H1 (cell line): Measurements from ENCODE around the gene SLC12A5. TPM values are rescaled to one million over a fixed set of nuclear protein-coding genes. Genes with fewer than 3 reads are reported as not detected.

ENCODE experiments used
- CTCF ChIA-PET: fragments of 300-600 bp; sonication (Branson Sonifier 250); formaldehyde crosslinking; loops from one replicate; lab custom pipeline; 2021; ENCODE audit not compliant: partially characterized antibody; lab: Charles Lee
- POLR2A ChIA-PET: fragments of 300-600 bp; sonication (Branson Sonifier 250); formaldehyde crosslinking; loops from one replicate; lab custom pipeline; 2021; ENCODE audit warnings: inconsistent platforms; ENCODE audit not compliant: partially characterized antibody; lab: Charles Lee
- DNase-seq, 2 experiments: peaks; one replicate each; pipeline versions ENCODE4 v3.0.0 to v3.0.0-alpha.2; 2010 to 2022; ENCODE audit warnings: low spot score in 2 of 2, low read depth in 1 of 2, mixed read lengths in 1 of 2
- FAIRE-seq: peaks from 2 replicates; lab custom pipeline; 2011; peaks lifted over from hg19 to GRCh38; lab: Jason Lieb, UNC
- H2AFZ ChIP-seq: 2 replicates; pipeline ENCODE4 v1.8.1; 2012; ENCODE audit warnings: low read length, inconsistent platforms
- H2AK5ac ChIP-seq: 2 replicates; pipeline ENCODE4 v1.6.1; 2013; ENCODE audit warnings: low read depth, low read length
- H2BK120ac ChIP-seq: replicated peaks from 2 replicates; pipeline ENCODE3; 2013; ENCODE audit warnings: low read depth, low read length, inconsistent platforms
- H2BK12ac ChIP-seq: 2 replicates; pipeline ENCODE4 v1.6.1; 2013; ENCODE audit warnings: low read depth, low read length
- H2BK15ac ChIP-seq: 2 replicates; pipeline ENCODE4 v1.6.1; 2013; ENCODE audit warnings: low read length
- H2BK20ac ChIP-seq: 2 replicates; pipeline ENCODE4 v1.6.1; 2013; ENCODE audit warnings: low read length
- H2BK5ac ChIP-seq: 2 replicates; pipeline ENCODE4 v1.6.1; 2013; ENCODE audit warnings: low read depth, low read length
- H3K14ac ChIP-seq: 2 replicates; pipeline ENCODE4 v1.6.1; 2013; ENCODE audit warnings: inconsistent platforms; ENCODE audit not compliant: insufficient read length
- H3K18ac ChIP-seq: 2 replicates; pipeline ENCODE4 v1.6.1; 2013; ENCODE audit warnings: low read length; ENCODE audit errors: extremely low read depth
- H3K23ac ChIP-seq: 2 replicates; pipeline ENCODE4 v1.6.1; 2013; ENCODE audit warnings: inconsistent platforms; ENCODE audit not compliant: insufficient read length
- H3K23me2 ChIP-seq: 2 replicates; pipeline ENCODE4 v1.6.1; 2013; ENCODE audit warnings: low read depth, low read length
- H3K27ac ChIP-seq: 2 replicates; pipeline ENCODE4 v1.6.1; 2011; ENCODE audit warnings: low read depth, low read length, inconsistent platforms
- H3K27me3 ChIP-seq, 4 experiments: replicated peaks in 1 of 4; 1 replicate in 1 of 4; 2 replicates in 3 of 4; pipeline versions ENCODE4 v1.6.1 to v1.8.1; 2011 to 2013; ENCODE audit warnings: low read length in 3 of 4, mild to moderate bottlenecking in 3 of 4, inconsistent platforms in 2 of 4, mixed read lengths in 2 of 4, moderate library complexity in 1 of 4; ENCODE audit not compliant: control insufficient read depth in 3 of 4, insufficient read depth in 3 of 4; ENCODE audit errors: extremely low read depth in 1 of 4
- H3K36me3 ChIP-seq, 4 experiments: 2 replicates each; pipeline versions ENCODE4 v1.6.1 to v1.8.1; 2011 to 2013; ENCODE audit warnings: mild to moderate bottlenecking in 4 of 4, low read length in 3 of 4, moderate library complexity in 2 of 4, control low read depth in 1 of 4, inconsistent platforms in 1 of 4; ENCODE audit not compliant: insufficient read depth in 4 of 4, control insufficient read depth in 2 of 4
- H3K4ac ChIP-seq: replicated peaks from 2 replicates; pipeline ENCODE3; 2013; ENCODE audit warnings: low read length, low read depth, mixed read lengths, inconsistent platforms; ENCODE audit not compliant: insufficient read length
- H3K4me1 ChIP-seq, 4 experiments: replicated peaks in 1 of 4; 1 replicate in 1 of 4; 2 replicates in 3 of 4; pipeline versions ENCODE4 v1.6.1 to v1.8.1; 2011 to 2013; ENCODE audit warnings: low read length in 3 of 4, inconsistent platforms in 2 of 4, mixed read lengths in 1 of 4; ENCODE audit not compliant: insufficient read depth in 4 of 4, control insufficient read depth in 3 of 4
- H3K4me2 ChIP-seq, 2 experiments: 2 replicates each; pipeline versions ENCODE4 v1.6.1 to v1.8.1; 2011 to 2013; ENCODE audit warnings: low read depth in 2 of 2, low read length in 2 of 2, control low read depth in 1 of 2, inconsistent platforms in 1 of 2, mild to moderate bottlenecking in 1 of 2; ENCODE audit not compliant: insufficient read depth in 1 of 2
- H3K4me3 ChIP-seq, 4 experiments: fragments of 200-600, 300-600 bp in 1 of 4; sonication (generic), shearing (Covaris generic), sonication (Bioruptor Twin) in 1 of 4; 2 replicates each; pipeline versions ENCODE4 v1.5.1 to v1.8.1; 2011 to 2016; ENCODE audit warnings: low read length in 4 of 4, low read depth in 3 of 4, control low read depth in 2 of 4, inconsistent platforms in 2 of 4, mild to moderate bottlenecking in 2 of 4, mixed read lengths in 1 of 4, moderate library complexity in 1 of 4; ENCODE audit not compliant: insufficient read depth in 2 of 4; ENCODE audit errors: extremely low read depth in 1 of 4
- H3K56ac ChIP-seq: replicated peaks from 2 replicates; pipeline ENCODE3; 2013; ENCODE audit warnings: low read depth, mild to moderate bottlenecking, mixed read lengths, low read length, inconsistent platforms; ENCODE audit not compliant: insufficient read length
- H3K79me1 ChIP-seq: 2 replicates; pipeline ENCODE4 v1.6.1; 2013; ENCODE audit warnings: low read depth, low read length, control low read depth
- H3K79me2 ChIP-seq, 2 experiments: 2 replicates each; pipeline versions ENCODE4 v1.6.1 to v1.8.1; 2012 to 2013; ENCODE audit warnings: low read length in 2 of 2, mild to moderate bottlenecking in 2 of 2, inconsistent platforms in 1 of 2; ENCODE audit not compliant: insufficient read depth in 2 of 2, control insufficient read depth in 1 of 2
- H3K9ac ChIP-seq, 4 experiments: replicated peaks in 1 of 4; 1 replicate in 1 of 4; 2 replicates in 3 of 4; pipeline versions ENCODE4 v1.6.1 to v1.8.1; 2011 to 2013; ENCODE audit warnings: low read depth in 3 of 4, low read length in 3 of 4, control low read depth in 2 of 4, mild to moderate bottlenecking in 2 of 4, moderate library complexity in 2 of 4, inconsistent platforms in 1 of 4; ENCODE audit errors: extremely low read depth in 1 of 4
- H3K9me3 ChIP-seq, 2 experiments: 2 replicates each; pipeline versions ENCODE4 v1.6.1 to v1.8.1; 2012 to 2013; ENCODE audit warnings: mild to moderate bottlenecking in 2 of 2, moderate library complexity in 2 of 2, control low read depth in 1 of 2, inconsistent platforms in 1 of 2, low read depth in 1 of 2, low read length in 1 of 2, mixed read lengths in 1 of 2; ENCODE audit not compliant: insufficient read depth in 2 of 2
- H4K20me1 ChIP-seq, 2 experiments: replicated peaks in 1 of 2; 2 replicates each; pipeline versions ENCODE3 to v1.8.1; 2011 to 2013; ENCODE audit warnings: inconsistent platforms in 2 of 2, low read length in 2 of 2, mild to moderate bottlenecking in 1 of 2; ENCODE audit not compliant: insufficient read depth in 2 of 2, control insufficient read depth in 1 of 2
- H4K5ac ChIP-seq: 2 replicates; pipeline ENCODE4 v1.6.1; 2013; ENCODE audit warnings: low read length, low read depth, mixed read lengths, inconsistent platforms; ENCODE audit not compliant: insufficient read length
- H4K8ac ChIP-seq: 2 replicates; pipeline ENCODE4 v1.8.0; 2013; ENCODE audit warnings: mild to moderate bottlenecking, moderate library complexity, low read length, inconsistent platforms; ENCODE audit not compliant: insufficient read depth; ENCODE audit errors: extremely low read depth
- H4K91ac ChIP-seq: replicated peaks from 2 replicates; pipeline ENCODE3; 2013; ENCODE audit warnings: low read length, mixed read lengths, inconsistent platforms; ENCODE audit not compliant: insufficient read length
- BRCA1 ChIP-seq: IDR thresholded peaks from 2 replicates; pipeline ENCODE4 v1.6.1; 2012; ENCODE audit warnings: low read depth, low read length, improper control_type of control experiment
- EZH2 ChIP-seq: fragments of 200-600 bp; sonication (generic); IDR thresholded peaks from 2 replicates; pipeline ENCODE4 v1.7.1; 2012; ENCODE audit warnings: low read depth, mild to moderate bottlenecking, moderate library complexity, low read length, inconsistent platforms; ENCODE audit not compliant: severe bottlenecking
- WGBS, 2 experiments: shearing (Covaris generic) in 1 of 2; methylation state at CpG; one replicate each; pipeline versions ENCODE4 v1.1.6 to v1.1.7; 2013 to 2015; ENCODE audit warnings: low lambda C conversion rate in 2 of 2, mixed read lengths in 2 of 2, inconsistent platforms in 1 of 2, low coverage in 1 of 2, missing lambda C conversion rate in 1 of 2; ENCODE audit not compliant: insufficient replicate concordance in 2 of 2, insufficient coverage in 1 of 2, insufficient read length in 1 of 2; ENCODE audit errors: extremely low coverage in 1 of 2, missing lambda C conversion rate in 1 of 2; 5-methylcytosine and 5-hydroxymethylcytosine counted together
- long read RNA-seq, 2 experiments: library from RNA in 1 of 2; library from capped mRNA in 1 of 2; stranded (forward); transcript quantifications; one replicate each; pipeline ENCODE4 v2.0.0, GENCODE V29; 2021; ENCODE audit warnings: inconsistent platforms in 1 of 2
- polyA minus RNA-seq, 3 experiments: library from RNA; depleted of rRNA, polyadenylated mRNA; stranded (reverse); fragments of >200 nt; gene quantifications; 1 replicate in 2 of 3; 2 replicates in 1 of 3; pipeline ENCODE4 v1.2.3, GENCODE V29; 2011
- polyA plus RNA-seq, 7 experiments: library from polyadenylated mRNA; depleted of rRNA in 3 of 7; stranded (reverse) in 5 of 7; unstranded in 2 of 7; fragments of >200 nt in 5 of 7; fragments of 200-250 nt in 2 of 7; gene quantifications; 1 replicate in 5 of 7; 2 replicates in 1 of 7; 4 replicates in 1 of 7; pipeline versions ENCODE4 v1.2.1 to v1.2.3, GENCODE V29; 2011 to 2013; ENCODE audit warnings: missing spikeins in 2 of 7, mixed read lengths in 2 of 7
- total RNA-seq: library from RNA; stranded (reverse); fragmentation: NEBNext Ultra II Directional; extraction: Animal tissue kit (Norgen Biotek cat#: 25700); gene quantifications from 2 replicates; pipeline ENCODE4 v1.2.1, GENCODE V29; 2021

The SLC12A5 gene
- total RNA-seq (5.9 and 7.3 TPM in 2 replicates), polyA plus RNA-seq (2011; rRNA removed) (1.9 and 2.8 TPM in 2 replicates), polyA minus RNA-seq (2011; rRNA and poly(A)+ RNA removed) (2.0 TPM in 2 replicates)
- polyA plus RNA-seq (2011; cell fraction: cytosol; rRNA removed), result 3.4 TPM
- 10.2 TPM for polyA plus RNA-seq (2011; cell fraction: nucleus; rRNA removed)
- 6.1 to 14.6 TPM (median 10.7 TPM) in 4 replicates for polyA plus RNA-seq (2012, experiment 1 of 2)
- 14.4 TPM for polyA plus RNA-seq (2012, experiment 2 of 2)
- polyA plus RNA-seq (2013, experiment 1 of 2), result 13.0 TPM
- polyA plus RNA-seq (2013, experiment 2 of 2), result 12.6 TPM
- polyA minus RNA-seq (2011; cell fraction: cytosol; rRNA and poly(A)+ RNA removed), result not detected
- 5.2 TPM for polyA minus RNA-seq (2011; cell fraction: nucleus; rRNA and poly(A)+ RNA removed)
- long read RNA-seq, experiment 1, partial matches to known transcripts, result 0 of 1 reads
- long read RNA-seq, experiment 1, other reads (novel, unspliced or antisense), result 0 of 1 reads
- long read RNA-seq, experiment 2, result 0 reads

DNA sequence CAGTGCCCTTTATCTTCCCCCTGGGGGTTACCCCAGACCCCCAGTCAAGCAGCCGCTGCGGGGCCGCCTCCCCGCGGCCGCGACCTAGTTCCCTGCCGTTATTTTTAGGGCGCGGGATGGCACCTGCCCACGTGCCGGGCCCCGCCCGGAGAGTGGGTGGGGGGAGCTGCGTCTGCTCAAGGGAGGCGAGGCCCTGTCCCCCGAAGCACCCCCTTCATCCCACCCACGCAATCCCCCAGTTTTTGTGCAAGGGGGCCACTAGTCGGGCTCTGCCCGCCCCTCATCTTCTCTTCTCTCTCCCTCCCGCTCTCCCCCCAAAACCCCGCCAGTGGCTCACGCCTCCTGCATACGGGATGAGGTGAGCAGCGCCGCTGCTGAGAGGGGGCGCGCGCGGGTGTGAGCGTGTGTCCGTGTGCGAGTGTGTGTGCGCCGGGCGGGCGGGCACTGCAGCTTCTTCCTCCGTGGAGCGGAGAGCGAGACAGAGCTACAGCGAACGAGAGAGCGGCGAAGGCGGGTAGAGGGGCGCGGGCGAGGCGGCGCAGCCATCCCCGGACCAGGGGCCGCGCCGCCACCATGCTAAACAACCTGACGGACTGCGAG lies at the start of gene SLC12A5:
Gene SLC12A5, plus strand, starts transcription at position 444 of the 600 bp plus-strand sequence. Its CDS starts 130 bp downstream, at position 574.
- Histone ChIP-seq H3K27me3 (peaks cover 48 to 99% (median 72%) of the 10 kb centered on the region in 4 experiments), H3K23me2 (peaks cover 3% of the 10 kb centered on the region; the same call in 1 of the 2 replicates), H3K4me2 (peak within 1 kb of the TSS; percentile 49 to 62; a peak in 3 of 4 replicates), H3K79me1 (no peaks in the 10 kb centered on the region), H3K56ac (no peak within 1 kb of the TSS), H2AFZ (no peak within 1 kb of the TSS), H2BK12ac (no peak within 1 kb of the TSS), H3K27ac (no peak within 1 kb of the TSS), H4K8ac (no peak within 1 kb of the TSS), H3K4ac (no peak within 1 kb of the TSS), H3K4me1 (peaks cover 0 to 11% (median 7%) of the 10 kb centered on the region in 4 experiments; a peak in 6 of 7 replicates), H2BK15ac (no peak within 1 kb of the TSS), H3K4me3 (peak within 1 kb of the TSS in 1 of 4 experiments; percentile 46; a peak in 2 of 8 replicates), H2BK20ac (no peak within 1 kb of the TSS), H4K5ac (no peak within 1 kb of the TSS), H3K9me3 (no peaks in the 10 kb centered on the region), H2BK120ac (no peak within 1 kb of the TSS), H3K14ac (no peak within 1 kb of the TSS), H3K23ac (no peak within 1 kb of the TSS), H2AK5ac (no peak within 1 kb of the TSS), H3K9ac (no peak within 1 kb of the TSS), H2BK5ac (no peak within 1 kb of the TSS), H4K20me1 (peaks cover 3 to 21% of the 10 kb centered on the region in 2 experiments), H3K36me3 (no peaks in the 10 kb centered on the region), H3K79me2 (no peaks in the 10 kb centered on the region), H4K91ac (no peak within 1 kb of the TSS), H3K18ac (no peak within 1 kb of the TSS)
- ChIA-PET CTCF (interaction anchor here (0.7 to 8.5 kb wide), 11 partner anchors 11 to 99 kb away, joined by 3 to 60 read pairs (median 4); no protein-coding TSS in a partner anchor), POLR2A (interaction anchor here (1.1 to 1.8 kb wide), 4 partner anchors 15 to 60 kb away, joined by 3 to 8 read pairs (median 5); no protein-coding TSS in a partner anchor)
- DNase-seq (no peak), FAIRE-seq (no peak)
- 29% methylated on average over 22 of the region's 56 CpGs; no CpG with 5 or more reads in 1 of the 2 experiments for WGBS, 2 experiments
- TF ChIP-seq EZH2 (peak; percentile 28), BRCA1 (no peak)
